HG03342 (cell line): ENCODE measurements around the gene ACVR2A.

Experiments
- ATAC-seq: cut with Tn5 transposase; IDR thresholded peaks from one replicate; pipeline ENCODE4 v1.9.1; 2021; ENCODE audit warnings: mild to moderate bottlenecking, moderate library complexity; ENCODE audit not compliant: unreplicated experiment

Gene ACVR2A

GRCh38 chr2:147844697-147845410, at the start of gene ACVR2A:
TSS of gene ACVR2A (plus strand) at chr2:147845029. CDS start at chr2:147845153, 124 bp downstream.
- ATAC-seq = peak; percentile 43

DNA sequence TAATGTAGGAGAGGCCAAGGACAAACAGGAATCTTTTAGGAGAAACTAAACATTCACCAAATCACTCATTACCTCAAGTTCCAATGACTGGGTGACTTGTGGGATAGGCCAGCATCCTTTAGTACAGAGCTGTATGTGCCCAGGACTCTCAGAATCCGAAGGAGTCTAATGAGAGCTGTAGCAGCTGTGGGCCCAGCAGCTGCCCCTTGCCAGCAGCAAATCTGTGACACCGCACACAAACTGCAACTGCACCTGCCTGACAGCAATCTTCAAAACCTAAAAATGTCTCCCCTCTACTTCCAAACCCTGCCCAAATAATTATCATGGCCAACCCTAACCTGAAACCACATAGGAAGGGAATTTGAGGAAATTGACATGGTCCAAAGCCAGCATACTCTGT, 44.5 kb upstream of the ACVR2A start:
- no peak for ATAC-seq

DNA sequence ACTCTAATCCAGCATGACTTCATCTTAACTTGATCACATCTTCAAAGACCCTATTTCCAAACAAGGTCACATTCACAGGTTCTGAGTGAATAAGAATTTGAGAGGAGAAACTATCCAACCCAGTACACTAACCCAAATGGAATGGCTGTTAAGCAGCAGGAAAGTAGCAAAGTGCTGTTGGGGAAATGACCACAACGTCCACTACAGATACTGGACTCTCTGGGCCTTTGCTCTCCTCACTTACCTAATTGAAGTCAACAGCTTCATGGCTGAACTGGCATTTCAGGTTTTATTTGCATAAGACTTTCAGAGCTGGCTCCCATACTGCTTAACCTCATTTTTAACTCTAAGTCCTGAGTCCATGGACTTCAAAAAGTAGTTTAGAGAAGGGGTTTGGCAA, 38.0 kb upstream of the ACVR2A start:
- ATAC-seq = no peak

- ATAC-seq = no peak
Observed at GRCh38 chr2:147808520-147808919, 36.3 kb upstream of the ACVR2A start.

- ATAC-seq = no peak
Observed at GRCh38 chr2:147810883-147811765, 33.7 kb upstream of the ACVR2A start.

GRCh38 chr2:147818741-147819140, 26.1 kb upstream of the ACVR2A start:
- ATAC-seq = no peak

DNA sequence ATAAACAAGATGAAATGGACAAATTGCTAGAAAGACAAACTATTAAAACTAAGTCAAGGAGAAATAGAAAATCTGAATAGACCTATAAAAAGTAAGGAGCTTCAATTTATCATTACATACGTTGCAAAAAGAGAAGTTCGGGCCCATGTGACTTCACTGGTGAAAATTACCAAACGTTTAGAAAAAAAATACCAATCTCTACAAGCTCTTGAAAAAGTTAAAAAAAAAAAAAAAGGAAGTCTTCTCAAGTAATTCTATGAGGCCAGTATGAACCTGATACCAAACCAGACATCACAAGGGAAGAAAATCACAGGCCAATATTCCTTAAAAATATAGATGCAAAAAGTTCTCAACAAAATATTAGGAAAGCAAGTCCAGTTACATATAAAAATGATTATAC, 20.2 kb upstream of the ACVR2A start:
- ATAC-seq = no peak

DNA sequence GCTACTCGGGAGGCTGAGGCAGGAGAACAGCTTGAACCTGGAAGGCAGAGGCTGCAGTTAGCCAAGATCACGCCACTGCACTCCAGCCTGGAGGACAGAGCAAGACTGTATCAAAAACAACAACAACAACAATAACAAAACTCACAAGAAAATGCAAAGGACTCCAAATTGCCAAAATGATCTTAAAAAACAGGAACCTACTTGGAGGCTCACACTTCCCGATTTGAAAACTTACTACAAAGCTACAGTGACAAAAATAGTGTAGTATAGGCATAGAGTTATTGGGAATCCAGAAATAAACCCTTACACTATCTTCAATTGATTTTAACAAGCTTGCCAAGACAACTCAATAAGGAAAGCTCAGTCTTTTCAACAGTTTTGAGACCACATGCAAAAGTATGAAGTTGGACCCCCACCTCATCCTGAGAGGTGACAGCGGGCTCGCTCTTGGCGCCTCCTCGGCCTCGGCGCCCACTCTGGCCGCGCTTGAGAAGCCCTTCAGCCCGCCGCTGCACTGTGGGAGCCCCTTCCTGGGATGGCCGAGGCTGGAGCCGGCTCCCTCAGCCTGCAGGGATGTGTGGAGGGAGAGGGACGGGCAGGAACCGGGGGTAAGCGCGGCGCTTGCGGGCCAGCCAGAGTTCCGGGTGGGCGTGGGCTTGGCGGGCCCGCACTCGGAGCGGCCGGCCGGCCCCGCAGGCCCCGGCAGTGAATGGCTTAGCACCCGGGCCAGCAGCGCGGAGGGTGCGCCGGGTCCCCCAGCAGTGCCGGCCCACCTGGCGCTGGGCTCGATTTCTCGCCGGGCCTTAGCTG, 18.3 kb upstream of the ACVR2A start:
- ATAC-seq = no peak

- ATAC-seq = no peak
Observed at GRCh38 chr2:147827088-147827375, 17.8 kb upstream of the ACVR2A start.

DNA sequence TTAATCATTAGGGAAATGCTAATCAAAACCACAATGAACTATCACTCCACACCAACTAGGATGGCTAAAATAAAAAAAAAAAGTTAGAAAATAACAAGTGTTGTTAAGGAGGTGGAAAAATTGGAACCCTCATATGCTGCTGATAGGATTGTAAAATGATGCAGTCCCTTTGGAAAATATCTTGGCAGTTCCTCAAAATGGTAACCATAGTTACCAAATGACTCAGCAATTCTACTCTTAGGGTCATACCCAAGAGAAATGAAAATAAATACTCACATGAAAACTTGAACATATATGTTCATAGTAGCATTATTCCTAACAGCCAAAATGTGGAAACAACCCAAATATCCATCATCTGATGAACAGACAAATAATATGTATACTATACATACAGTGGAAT, 15.7 kb upstream of the ACVR2A start:
- ATAC-seq = no peak

- ATAC-seq = no peak
Observed at GRCh38 chr2:147836099-147836498, 8.7 kb upstream of the ACVR2A start.

GRCh38 chr2:147843391-147843863, 1.4 kb upstream of the ACVR2A start:
- no peak for ATAC-seq

- ATAC-seq = peak; percentile 85
Observed at GRCh38 chr2:147843864-147844696, 749 bp upstream of the ACVR2A start.

GRCh38 chr2:147845411-147845971, 662 bp downstream of the ACVR2A start:
- ATAC-seq = peak; percentile 39

- ATAC-seq = no peak
Observed at GRCh38 chr2:147846412-147847081, 1.7 kb downstream of the ACVR2A start.

DNA sequence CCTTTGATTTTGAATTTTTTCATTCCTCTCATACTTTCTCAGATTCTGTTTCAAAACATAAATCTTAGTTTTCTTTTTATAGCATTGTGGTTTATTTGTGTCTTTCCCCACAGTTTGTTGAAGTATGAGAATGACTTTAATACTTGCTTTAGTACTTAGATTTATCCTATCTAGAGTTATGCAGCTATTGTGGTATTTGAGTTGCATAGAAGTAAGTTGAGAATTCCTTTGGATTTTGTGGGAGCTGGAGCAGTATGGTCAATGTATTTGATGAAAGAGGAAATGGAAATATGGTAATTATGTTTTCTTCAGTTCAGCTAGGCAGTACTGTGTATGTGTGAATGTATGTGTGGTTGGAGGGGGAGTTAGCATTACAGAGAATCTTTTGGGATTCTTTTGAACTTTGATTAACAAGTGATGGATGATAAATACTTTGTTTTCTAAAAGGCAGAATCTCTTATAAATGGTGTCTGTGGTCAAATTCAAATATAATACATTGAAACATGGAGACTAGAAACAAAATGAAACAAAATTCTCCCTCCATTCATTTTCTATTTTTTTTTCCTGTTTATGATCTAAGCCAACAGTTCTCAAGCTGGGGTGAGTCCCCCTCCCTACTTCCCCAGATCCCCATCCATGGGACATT, 3.0 kb downstream of the ACVR2A start:
- no peak for ATAC-seq

- ATAC-seq = no peak
Observed at GRCh38 chr2:147850838-147851237, 6.0 kb downstream of the ACVR2A start.

DNA sequence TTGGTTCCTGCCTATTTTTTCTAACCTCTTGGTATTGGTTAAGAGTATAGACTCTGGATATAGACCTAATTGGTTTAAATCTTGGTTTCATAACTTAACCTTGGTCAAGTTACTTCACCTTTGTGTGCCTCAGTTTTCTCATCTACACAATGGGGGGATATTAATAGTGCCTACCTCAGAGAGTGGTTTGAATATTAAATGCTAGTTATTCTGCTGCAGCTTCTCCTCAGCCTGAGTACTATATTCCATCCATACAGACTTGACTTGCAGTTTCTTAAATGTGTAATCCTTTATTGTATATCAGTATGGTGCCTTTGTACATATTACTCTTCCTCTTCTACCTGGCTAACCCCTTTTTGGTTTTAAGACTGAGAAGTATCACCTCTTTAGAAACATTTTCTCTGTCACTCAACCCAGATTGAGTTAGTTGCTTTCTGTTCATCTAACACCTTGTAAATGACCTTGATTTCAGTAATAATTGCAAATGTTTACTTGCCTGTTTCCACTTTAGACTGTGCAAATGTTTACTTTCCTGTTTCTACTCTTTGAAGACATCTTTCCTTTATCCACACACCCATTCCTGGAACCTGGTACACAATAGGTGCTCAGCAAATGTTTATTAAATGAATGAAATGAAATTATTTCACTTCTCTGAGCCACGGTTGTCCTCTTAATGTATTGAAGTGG, 6.6 kb downstream of the ACVR2A start:
- ATAC-seq = no peak
